ENCODE data around the gene FRMPD2.
"Not testable (repeated sequence)": the region's sequence is repeated elsewhere in the genome, so short reads cannot be mapped to it uniquely, and the experiment has no call there.

The FRMPD2 gene

DNA sequence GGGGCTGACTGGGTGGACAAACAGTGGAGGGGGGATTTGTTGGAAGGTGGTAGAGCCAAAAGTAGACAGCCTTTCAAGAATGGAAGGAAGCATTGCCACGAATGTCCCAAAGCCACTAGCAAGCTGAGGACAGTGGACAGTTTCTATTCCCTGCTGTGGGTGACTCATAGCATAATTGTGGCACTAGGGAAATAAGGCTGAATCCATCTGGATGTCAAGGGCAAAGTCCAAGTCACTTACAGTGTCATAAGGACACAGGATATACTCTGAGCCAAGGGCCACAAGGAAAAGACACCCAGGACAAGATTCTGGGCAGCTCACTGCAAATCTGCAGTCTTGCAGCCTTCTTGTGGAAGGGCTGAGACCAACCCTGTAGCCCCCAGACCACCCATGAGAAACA, 79.7 kb downstream of the FRMPD2 start:
- Histone ChIP-seq H3K4me1 (ENCODE audit: control extremely low read depth in 1 of 4, control insufficient read depth in 4 of 4, insufficient read depth in 4 of 4, low read length in 3 of 4) (peaks cover 0 to 2% (median 0%) of the 10 kb centered on the region in 4 experiments), H3K27ac (ENCODE audit: insufficient read depth in 1 of 2, low read depth in 1 of 2, low read length in 2 of 2, poor library complexity in 1 of 2, severe bottlenecking in 2 of 2) (no peak overlapping the region), H3K36me3 (ENCODE audit: control insufficient read depth in 4 of 4, insufficient read depth in 4 of 4, low read length in 3 of 4) (no peaks in the 10 kb centered on the region), H3K4me3 (ENCODE audit: control insufficient read depth in 1 of 7, extremely low read depth in 1 of 7, insufficient read depth in 4 of 7, low read depth in 2 of 7, low read length in 6 of 7) (no peak overlapping the region), H3K27me3 (replicated peaks in 2 of 5; ENCODE audit: control insufficient read depth in 4 of 5, insufficient read depth in 5 of 5, low read length in 4 of 5) (no peaks in the 10 kb centered on the region), H3K9me3 (ENCODE audit: control extremely low read depth in 1 of 5, control insufficient read depth in 4 of 5, insufficient read depth in 2 of 5, low read depth in 1 of 5, low read length in 4 of 5) (no peaks in the 10 kb centered on the region)
- DNase-seq = no peak
- 90% methylated on average over 1 of the region's 1 CpG for WGBS (ENCODE audit: insufficient coverage)
- ChIA-PET POLR2A (no interaction called here), CTCF (no interaction called here)

DNA sequence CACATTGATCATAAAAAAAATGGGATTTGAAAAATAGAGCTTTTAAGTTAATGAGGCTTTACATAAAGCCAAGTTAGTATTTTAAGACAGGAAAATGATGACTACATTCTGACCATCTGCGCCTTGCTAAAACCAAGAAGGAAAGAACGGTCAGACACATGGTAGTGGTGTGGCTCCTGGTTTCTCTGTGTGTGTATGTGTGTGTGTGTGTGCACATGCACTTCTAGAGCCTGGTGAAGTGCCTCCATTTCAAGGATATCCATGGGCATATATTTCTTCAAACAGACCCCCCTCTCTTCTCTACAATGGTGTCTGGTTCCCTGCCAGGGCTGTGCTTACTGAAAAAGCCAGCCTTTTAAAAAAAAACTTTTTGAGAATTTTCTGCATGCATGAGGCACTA, 80.9 kb downstream of the FRMPD2 start:
- no peak overlapping the region for H3K4me3 ChIP-seq (ENCODE audit: control insufficient read depth in 1 of 7, extremely low read depth in 1 of 7, insufficient read depth in 4 of 7, low read depth in 2 of 7, low read length in 6 of 7)
- no CpG with 5 or more reads among the region's 2 CpGs for WGBS (ENCODE audit: insufficient coverage)

DNA sequence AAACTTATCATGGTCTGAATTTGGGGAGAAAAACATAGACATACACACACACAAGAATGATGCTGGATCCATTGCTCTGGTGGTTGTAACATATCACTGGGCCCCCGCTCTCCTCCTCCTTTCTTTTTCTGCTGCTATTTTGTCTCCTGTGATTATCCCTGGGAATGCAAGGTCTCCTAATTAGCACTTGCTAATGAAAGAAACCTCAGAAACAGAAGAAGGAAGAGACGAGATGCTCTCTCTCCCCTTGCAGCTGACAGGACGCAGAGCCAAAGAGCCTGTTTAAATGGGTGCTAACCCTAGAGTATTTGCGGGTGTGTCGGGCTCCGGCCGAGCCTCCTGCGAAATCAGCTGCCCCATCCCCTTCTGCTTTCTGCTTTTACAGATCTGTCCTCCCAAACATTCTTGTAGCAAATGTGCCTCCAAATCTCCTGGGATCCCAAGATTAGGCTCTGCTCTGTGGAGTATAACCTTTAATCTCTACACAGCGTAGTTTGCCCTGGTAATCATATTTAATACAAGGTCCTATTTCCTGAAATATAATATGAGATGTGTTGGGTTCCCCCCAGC, 81.5 kb downstream of the FRMPD2 start:
- Histone ChIP-seq H3K4me1 (ENCODE audit: control extremely low read depth in 1 of 4, control insufficient read depth in 4 of 4, insufficient read depth in 4 of 4, low read length in 3 of 4) (no peaks in the 10 kb centered on the region), H3K36me3 (ENCODE audit: control insufficient read depth in 4 of 4, insufficient read depth in 4 of 4, low read length in 3 of 4) (no peaks in the 10 kb centered on the region), H3K9me3 (ENCODE audit: control extremely low read depth in 1 of 5, control insufficient read depth in 4 of 5, insufficient read depth in 2 of 5, low read depth in 1 of 5, low read length in 4 of 5) (no peaks in the 10 kb centered on the region), H3K27me3 (replicated peaks in 2 of 5; ENCODE audit: control insufficient read depth in 4 of 5, insufficient read depth in 5 of 5, low read length in 4 of 5) (no peaks in the 10 kb centered on the region), H3K4me3 (ENCODE audit: control insufficient read depth in 1 of 7, extremely low read depth in 1 of 7, insufficient read depth in 4 of 7, low read depth in 2 of 7, low read length in 6 of 7) (no peak overlapping the region), H3K27ac (ENCODE audit: insufficient read depth in 1 of 2, low read depth in 1 of 2, low read length in 2 of 2, poor library complexity in 1 of 2, severe bottlenecking in 2 of 2) (no peak overlapping the region)
- ChIA-PET CTCF (no interaction called here), POLR2A (no interaction called here)
- 88% methylated on average over 8 of the region's 9 CpGs for WGBS (ENCODE audit: insufficient coverage)
- no peak for DNase-seq

More for the DNA sequence above, 80.9 kb downstream of the FRMPD2 start:
- H3K27ac ChIP-seq (ENCODE audit: insufficient read depth in 1 of 2, low read depth in 1 of 2, low read length in 2 of 2, poor library complexity in 1 of 2, severe bottlenecking in 2 of 2) = no peak overlapping the region
- H3K9me3 ChIP-seq (ENCODE audit: control extremely low read depth in 1 of 5, control insufficient read depth in 4 of 5, insufficient read depth in 2 of 5, low read depth in 1 of 5, low read length in 4 of 5) = no peaks in the 10 kb centered on the region
- ChIA-PET CTCF (no interaction called here), POLR2A (no interaction called here)
- H3K4me1 ChIP-seq (ENCODE audit: control extremely low read depth in 1 of 4, control insufficient read depth in 4 of 4, insufficient read depth in 4 of 4, low read length in 3 of 4) = no peaks in the 10 kb centered on the region
- no peaks in the 10 kb centered on the region for H3K36me3 ChIP-seq (ENCODE audit: control insufficient read depth in 4 of 4, insufficient read depth in 4 of 4, low read length in 3 of 4)
- H3K27me3 ChIP-seq (replicated peaks in 2 of 5; ENCODE audit: control insufficient read depth in 4 of 5, insufficient read depth in 5 of 5, low read length in 4 of 5) = no peaks in the 10 kb centered on the region
- no peak for DNase-seq

DNA sequence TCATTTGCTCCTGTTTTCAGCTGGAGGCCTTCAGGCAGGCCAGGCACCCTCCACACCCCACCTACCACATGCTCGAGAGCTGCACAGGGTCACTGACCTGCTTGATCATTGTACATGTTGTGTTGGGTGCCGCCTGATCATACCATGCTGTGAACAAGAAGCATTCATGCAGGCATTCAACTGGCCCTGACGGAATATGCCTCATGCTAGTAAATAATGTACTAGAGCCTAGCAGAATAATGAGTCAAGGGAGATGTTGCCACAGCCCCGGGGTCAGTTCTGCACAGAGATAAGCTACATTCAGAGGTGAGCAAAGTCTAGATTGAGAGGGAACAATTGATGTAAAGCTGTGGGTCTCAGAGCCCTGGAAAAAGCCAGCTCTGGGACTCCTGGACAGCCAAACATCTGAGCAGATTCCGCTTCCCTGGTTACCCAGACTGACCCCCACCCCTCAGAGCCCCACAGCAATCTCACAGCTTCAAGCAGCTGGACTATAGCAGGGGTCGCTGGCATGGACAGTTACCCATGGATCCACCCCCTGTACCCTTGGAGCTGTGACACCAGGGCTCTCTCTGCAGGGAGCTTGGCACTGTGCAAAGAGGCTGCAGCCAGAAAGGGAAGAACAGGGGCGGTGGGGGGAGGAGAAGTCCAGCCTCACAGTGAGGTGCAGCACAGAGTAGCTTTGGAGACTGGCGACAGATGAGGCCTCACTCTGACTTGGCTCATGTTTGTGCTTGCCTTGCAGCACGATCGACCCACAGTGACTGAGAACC, 86.6 kb downstream of the FRMPD2 start:
- Histone ChIP-seq H3K9me3 (ENCODE audit: control extremely low read depth in 1 of 5, control insufficient read depth in 4 of 5, insufficient read depth in 2 of 5, low read depth in 1 of 5, low read length in 4 of 5) (no peaks in the 10 kb centered on the region), H3K27me3 (replicated peaks in 2 of 5; ENCODE audit: control insufficient read depth in 4 of 5, insufficient read depth in 5 of 5, low read length in 4 of 5) (no peaks in the 10 kb centered on the region), H3K4me3 (ENCODE audit: control insufficient read depth in 1 of 7, extremely low read depth in 1 of 7, insufficient read depth in 4 of 7, low read depth in 2 of 7, low read length in 6 of 7) (no peak overlapping the region), H3K27ac (ENCODE audit: insufficient read depth in 1 of 2, low read depth in 1 of 2, low read length in 2 of 2, poor library complexity in 1 of 2, severe bottlenecking in 2 of 2) (no peak overlapping the region), H3K4me1 (ENCODE audit: control extremely low read depth in 1 of 4, control insufficient read depth in 4 of 4, insufficient read depth in 4 of 4, low read length in 3 of 4) (no peaks in the 10 kb centered on the region), H3K36me3 (ENCODE audit: control insufficient read depth in 4 of 4, insufficient read depth in 4 of 4, low read length in 3 of 4) (no peaks in the 10 kb centered on the region)
- ChIA-PET CTCF (no interaction called here), POLR2A (no interaction called here)
- WGBS (ENCODE audit: insufficient coverage) = 96% methylated on average over 9 of the region's 10 CpGs
- no peak for DNase-seq

DNA sequence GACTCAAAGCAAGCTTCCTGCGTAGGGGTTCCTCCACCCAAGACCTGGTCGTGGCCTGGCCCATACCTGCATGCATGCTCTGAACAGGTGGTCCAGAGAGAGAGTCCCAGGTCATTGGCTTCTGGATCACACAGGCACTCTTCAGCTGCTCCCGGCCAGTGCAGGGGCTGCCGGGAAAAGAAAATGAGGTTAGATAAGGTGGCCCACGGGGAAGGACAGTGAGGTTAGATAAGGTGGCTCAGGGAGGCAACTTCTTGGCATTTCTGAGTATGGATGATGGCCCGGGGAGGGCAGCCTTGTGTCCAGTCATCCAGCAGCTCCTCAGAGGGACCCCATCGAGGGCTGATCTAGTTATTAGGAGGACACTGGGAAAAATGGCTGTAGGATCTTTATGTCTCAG, 87.4 kb downstream of the FRMPD2 start:
- Histone ChIP-seq H3K27me3 (replicated peaks in 2 of 5; ENCODE audit: control insufficient read depth in 4 of 5, insufficient read depth in 5 of 5, low read length in 4 of 5) (no peaks in the 10 kb centered on the region), H3K9me3 (ENCODE audit: control extremely low read depth in 1 of 5, control insufficient read depth in 4 of 5, insufficient read depth in 2 of 5, low read depth in 1 of 5, low read length in 4 of 5) (no peaks in the 10 kb centered on the region), H3K4me3 (ENCODE audit: control insufficient read depth in 1 of 7, extremely low read depth in 1 of 7, insufficient read depth in 4 of 7, low read depth in 2 of 7, low read length in 6 of 7) (no peak overlapping the region), H3K27ac (ENCODE audit: insufficient read depth in 1 of 2, low read depth in 1 of 2, low read length in 2 of 2, poor library complexity in 1 of 2, severe bottlenecking in 2 of 2) (no peak overlapping the region), H3K4me1 (ENCODE audit: control extremely low read depth in 1 of 4, control insufficient read depth in 4 of 4, insufficient read depth in 4 of 4, low read length in 3 of 4) (no peaks in the 10 kb centered on the region), H3K36me3 (ENCODE audit: control insufficient read depth in 4 of 4, insufficient read depth in 4 of 4, low read length in 3 of 4) (no peaks in the 10 kb centered on the region)
- ChIA-PET POLR2A (no interaction called here), CTCF (no interaction called here)
- 96% methylated on average over 6 of the region's 7 CpGs for WGBS (ENCODE audit: insufficient coverage)
- no peak for DNase-seq

DNA sequence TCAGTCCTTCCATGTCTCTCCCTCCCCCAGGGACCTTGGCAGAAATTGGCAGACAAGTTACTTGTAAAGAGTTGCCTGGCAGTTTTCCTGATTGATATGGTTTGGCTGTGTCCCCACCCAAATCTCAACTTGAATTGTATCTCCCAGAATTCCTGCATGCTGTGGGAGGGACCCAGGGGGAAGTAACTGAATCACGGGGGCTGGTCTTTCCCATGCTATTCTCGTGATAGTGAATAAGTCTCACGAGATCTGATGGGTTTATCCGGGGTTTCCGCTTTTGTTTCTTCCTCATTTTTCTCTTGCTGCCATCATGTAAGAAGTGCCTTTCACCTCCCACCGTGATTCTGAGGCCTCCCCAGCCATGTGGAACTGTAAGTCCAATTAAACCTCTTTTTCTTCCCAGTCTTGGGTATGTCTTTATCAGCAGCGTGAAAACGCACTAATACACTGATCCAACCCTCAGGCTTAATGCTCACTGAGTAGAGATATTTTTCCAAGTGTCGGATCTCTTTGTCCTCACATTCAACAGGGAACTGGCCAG, 88.2 kb downstream of the FRMPD2 start:
- DNase-seq; CTCF ChIA-PET; POLR2A ChIA-PET; H3K27ac ChIP-seq (ENCODE audit: insufficient read depth in 1 of 2, low read depth in 1 of 2, low read length in 2 of 2, poor library complexity in 1 of 2, severe bottlenecking in 2 of 2); H3K36me3 ChIP-seq (ENCODE audit: control insufficient read depth in 4 of 4, insufficient read depth in 4 of 4, low read length in 3 of 4); H3K9me3 ChIP-seq (ENCODE audit: control extremely low read depth in 1 of 5, control insufficient read depth in 4 of 5, insufficient read depth in 2 of 5, low read depth in 1 of 5, low read length in 4 of 5); H3K4me3 ChIP-seq (ENCODE audit: control insufficient read depth in 1 of 7, extremely low read depth in 1 of 7, insufficient read depth in 4 of 7, low read depth in 2 of 7, low read length in 6 of 7); H3K4me1 ChIP-seq (ENCODE audit: control extremely low read depth in 1 of 4, control insufficient read depth in 4 of 4, insufficient read depth in 4 of 4, low read length in 3 of 4); H3K27me3 ChIP-seq (replicated peaks in 2 of 5; ENCODE audit: control insufficient read depth in 4 of 5, insufficient read depth in 5 of 5, low read length in 4 of 5): not testable (repeated sequence)
- 94% methylated on average over 7 of the region's 9 CpGs for WGBS (ENCODE audit: insufficient coverage)

DNA sequence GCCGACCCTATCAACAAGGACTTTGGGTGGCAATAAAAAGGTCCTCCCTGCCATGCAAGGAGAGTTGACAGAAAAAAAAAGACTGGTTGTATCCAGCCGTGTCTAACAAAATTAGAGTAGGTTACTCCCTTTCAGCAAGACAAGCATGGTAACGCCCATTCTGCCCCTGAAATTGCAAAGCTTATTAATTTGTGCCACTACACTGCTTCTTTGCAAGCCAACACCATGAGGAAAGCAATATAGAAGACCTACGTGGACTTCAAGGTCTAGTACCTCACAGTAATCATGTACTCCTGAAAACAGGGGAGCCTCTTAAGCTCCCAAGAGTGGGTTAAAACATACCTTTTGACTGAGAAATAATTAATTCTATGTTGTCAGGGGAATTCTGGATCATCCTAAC, 90.3 kb downstream of the FRMPD2 start:
- 100% methylated on average over 2 of the region's 4 CpGs for WGBS (ENCODE audit: insufficient coverage)
- ChIA-PET POLR2A (no interaction called here), CTCF (interaction anchor here (0.8 to 1.2 kb wide), 3 partner anchors 12 to 588 kb away, joined by 3 read pairs; no protein-coding TSS in a partner anchor)
- Histone ChIP-seq H3K36me3 (ENCODE audit: control insufficient read depth in 4 of 4, insufficient read depth in 4 of 4, low read length in 3 of 4) (no peaks in the 10 kb centered on the region), H3K4me1 (ENCODE audit: control extremely low read depth in 1 of 4, control insufficient read depth in 4 of 4, insufficient read depth in 4 of 4, low read length in 3 of 4) (no peaks in the 10 kb centered on the region), H3K9me3 (ENCODE audit: control extremely low read depth in 1 of 5, control insufficient read depth in 4 of 5, insufficient read depth in 2 of 5, low read depth in 1 of 5, low read length in 4 of 5) (no peaks in the 10 kb centered on the region), H3K4me3 (ENCODE audit: control insufficient read depth in 1 of 7, extremely low read depth in 1 of 7, insufficient read depth in 4 of 7, low read depth in 2 of 7, low read length in 6 of 7) (no peak overlapping the region), H3K27ac (ENCODE audit: insufficient read depth in 1 of 2, low read depth in 1 of 2, low read length in 2 of 2, poor library complexity in 1 of 2, severe bottlenecking in 2 of 2) (no peak overlapping the region), H3K27me3 (replicated peaks in 2 of 5; ENCODE audit: control insufficient read depth in 4 of 5, insufficient read depth in 5 of 5, low read length in 4 of 5) (no peaks in the 10 kb centered on the region)
- no peak for DNase-seq

Data from common myeloid progenitor, CD34-positive (primary cell).